ENCODE data around the gene TM4SF1.

The TM4SF1 gene

GRCh38 chr3:149377408-149378364 is at the start of gene TM4SF1:
TSS of gene TM4SF1 (minus strand) at chr3:149377649. CDS start at chr3:149377547, 102 bp downstream.
- Histone ChIP-seq H3K4me3 (ENCODE audit: low read length) (no peak within 1 kb of the TSS), H3K27ac (ENCODE audit: low read length) (no peak within 1 kb of the TSS), H3K9ac (ENCODE audit: low read length) (no peak within 1 kb of the TSS), H3K4me1 (ENCODE audit: control insufficient read depth, low read depth, low read length) (peaks cover 3% of the 10 kb centered on the region), H3K9me3 (ENCODE audit: control insufficient read depth, low read depth, low read length) (no peaks in the 10 kb centered on the region), H3K27me3 (ENCODE audit: control insufficient read depth, insufficient read depth, low read length) (no peaks in the 10 kb centered on the region), H3K36me3 (ENCODE audit: control insufficient read depth, low read depth, low read length) (no peaks in the 10 kb centered on the region)

GRCh38 chr3:149426325-149426724 is 48.9 kb upstream of the TM4SF1 start:
- H3K9ac ChIP-seq (ENCODE audit: low read length) = no peak overlapping the region
- no peaks in the 10 kb centered on the region for H3K27me3 ChIP-seq (ENCODE audit: control insufficient read depth, insufficient read depth, low read length)
- H3K36me3 ChIP-seq (ENCODE audit: control insufficient read depth, low read depth, low read length) = no peaks in the 10 kb centered on the region
- H3K27ac ChIP-seq (ENCODE audit: low read length) = no peak overlapping the region
- no peaks in the 10 kb centered on the region for H3K9me3 ChIP-seq (ENCODE audit: control insufficient read depth, low read depth, low read length)
- peaks cover 5% of the 10 kb centered on the region for H3K4me1 ChIP-seq (ENCODE audit: control insufficient read depth, low read depth, low read length)
- H3K4me3 ChIP-seq (ENCODE audit: low read length) = no peak overlapping the region

GRCh38 chr3:149424918-149425317 is 47.5 kb upstream of the TM4SF1 start:
- H3K9me3 ChIP-seq (ENCODE audit: control insufficient read depth, low read depth, low read length) = no peaks in the 10 kb centered on the region
- H3K9ac ChIP-seq (ENCODE audit: low read length) = no peak overlapping the region
- peaks cover 5% of the 10 kb centered on the region for H3K4me1 ChIP-seq (ENCODE audit: control insufficient read depth, low read depth, low read length)
- no peak overlapping the region for H3K4me3 ChIP-seq (ENCODE audit: low read length)
- no peak overlapping the region for H3K27ac ChIP-seq (ENCODE audit: low read length)
- H3K36me3 ChIP-seq (ENCODE audit: control insufficient read depth, low read depth, low read length) = no peaks in the 10 kb centered on the region
- no peaks in the 10 kb centered on the region for H3K27me3 ChIP-seq (ENCODE audit: control insufficient read depth, insufficient read depth, low read length)

- Histone ChIP-seq H3K9ac (ENCODE audit: low read length) (no peak overlapping the region), H3K27me3 (ENCODE audit: control insufficient read depth, insufficient read depth, low read length) (no peaks in the 10 kb centered on the region), H3K36me3 (ENCODE audit: control insufficient read depth, low read depth, low read length) (no peaks in the 10 kb centered on the region), H3K4me3 (ENCODE audit: low read length) (no peak overlapping the region), H3K27ac (ENCODE audit: low read length) (no peak overlapping the region), H3K4me1 (ENCODE audit: control insufficient read depth, low read depth, low read length) (peaks cover 5% of the 10 kb centered on the region), H3K9me3 (ENCODE audit: control insufficient read depth, low read depth, low read length) (no peaks in the 10 kb centered on the region)
These were observed 44.3 kb upstream of the TM4SF1 start for GRCh38 chr3:149421764-149422163.

- H3K4me3 ChIP-seq (ENCODE audit: low read length) = no peak overlapping the region
- H3K4me1 ChIP-seq (ENCODE audit: control insufficient read depth, low read depth, low read length) = no peaks in the 10 kb centered on the region
- H3K27me3 ChIP-seq (ENCODE audit: control insufficient read depth, insufficient read depth, low read length) = no peaks in the 10 kb centered on the region
- H3K36me3 ChIP-seq (ENCODE audit: control insufficient read depth, low read depth, low read length) = no peaks in the 10 kb centered on the region
- H3K27ac ChIP-seq (ENCODE audit: low read length) = no peak overlapping the region
- no peaks in the 10 kb centered on the region for H3K9me3 ChIP-seq (ENCODE audit: control insufficient read depth, low read depth, low read length)
- H3K9ac ChIP-seq (ENCODE audit: low read length) = no peak overlapping the region
These were observed 42.4 kb upstream of the TM4SF1 start for GRCh38 chr3:149419816-149420215.

- H3K27me3 ChIP-seq (ENCODE audit: control insufficient read depth, insufficient read depth, low read length) = no peaks in the 10 kb centered on the region
- H3K4me1 ChIP-seq (ENCODE audit: control insufficient read depth, low read depth, low read length) = no peaks in the 10 kb centered on the region
- no peak overlapping the region for H3K9ac ChIP-seq (ENCODE audit: low read length)
- H3K27ac ChIP-seq (ENCODE audit: low read length) = no peak overlapping the region
- no peaks in the 10 kb centered on the region for H3K36me3 ChIP-seq (ENCODE audit: control insufficient read depth, low read depth, low read length)
- no peak overlapping the region for H3K4me3 ChIP-seq (ENCODE audit: low read length)
- no peaks in the 10 kb centered on the region for H3K9me3 ChIP-seq (ENCODE audit: control insufficient read depth, low read depth, low read length)
These were observed 40.3 kb upstream of the TM4SF1 start for GRCh38 chr3:149417727-149418126.

- Histone ChIP-seq H3K27ac (ENCODE audit: low read length) (no peak overlapping the region), H3K36me3 (ENCODE audit: control insufficient read depth, low read depth, low read length) (no peaks in the 10 kb centered on the region), H3K4me1 (ENCODE audit: control insufficient read depth, low read depth, low read length) (no peaks in the 10 kb centered on the region), H3K9me3 (ENCODE audit: control insufficient read depth, low read depth, low read length) (no peaks in the 10 kb centered on the region), H3K9ac (ENCODE audit: low read length) (no peak overlapping the region), H3K4me3 (ENCODE audit: low read length) (no peak overlapping the region), H3K27me3 (ENCODE audit: control insufficient read depth, insufficient read depth, low read length) (no peaks in the 10 kb centered on the region)
These were observed 39.7 kb upstream of the TM4SF1 start for GRCh38 chr3:149417174-149417573.

- no peaks in the 10 kb centered on the region for H3K27me3 ChIP-seq (ENCODE audit: control insufficient read depth, insufficient read depth, low read length)
- no peaks in the 10 kb centered on the region for H3K4me1 ChIP-seq (ENCODE audit: control insufficient read depth, low read depth, low read length)
- H3K36me3 ChIP-seq (ENCODE audit: control insufficient read depth, low read depth, low read length) = no peaks in the 10 kb centered on the region
- no peak overlapping the region for H3K4me3 ChIP-seq (ENCODE audit: low read length)
- no peak overlapping the region for H3K27ac ChIP-seq (ENCODE audit: low read length)
- H3K9me3 ChIP-seq (ENCODE audit: control insufficient read depth, low read depth, low read length) = no peaks in the 10 kb centered on the region
- no peak overlapping the region for H3K9ac ChIP-seq (ENCODE audit: low read length)
These were observed 38.0 kb upstream of the TM4SF1 start for GRCh38 chr3:149415484-149415883.

- Histone ChIP-seq H3K27me3 (ENCODE audit: control insufficient read depth, insufficient read depth, low read length) (no peaks in the 10 kb centered on the region), H3K4me1 (ENCODE audit: control insufficient read depth, low read depth, low read length) (no peaks in the 10 kb centered on the region), H3K4me3 (ENCODE audit: low read length) (no peak overlapping the region), H3K9me3 (ENCODE audit: control insufficient read depth, low read depth, low read length) (no peaks in the 10 kb centered on the region), H3K9ac (ENCODE audit: low read length) (no peak overlapping the region), H3K36me3 (ENCODE audit: control insufficient read depth, low read depth, low read length) (no peaks in the 10 kb centered on the region), H3K27ac (ENCODE audit: low read length) (no peak overlapping the region)
These were observed 37.2 kb upstream of the TM4SF1 start for GRCh38 chr3:149414557-149415231.

- Histone ChIP-seq H3K9me3 (ENCODE audit: control insufficient read depth, low read depth, low read length) (no peaks in the 10 kb centered on the region), H3K27ac (ENCODE audit: low read length) (no peak overlapping the region), H3K4me1 (ENCODE audit: control insufficient read depth, low read depth, low read length) (no peaks in the 10 kb centered on the region), H3K9ac (ENCODE audit: low read length) (no peak overlapping the region), H3K4me3 (ENCODE audit: low read length) (no peak overlapping the region), H3K36me3 (ENCODE audit: control insufficient read depth, low read depth, low read length) (no peaks in the 10 kb centered on the region), H3K27me3 (ENCODE audit: control insufficient read depth, insufficient read depth, low read length) (no peaks in the 10 kb centered on the region)
These were observed 34.1 kb upstream of the TM4SF1 start for GRCh38 chr3:149411583-149411982.

- Histone ChIP-seq H3K36me3 (ENCODE audit: control insufficient read depth, low read depth, low read length) (no peaks in the 10 kb centered on the region), H3K4me3 (ENCODE audit: low read length) (no peak overlapping the region), H3K9me3 (ENCODE audit: control insufficient read depth, low read depth, low read length) (no peaks in the 10 kb centered on the region), H3K27me3 (ENCODE audit: control insufficient read depth, insufficient read depth, low read length) (no peaks in the 10 kb centered on the region), H3K9ac (ENCODE audit: low read length) (no peak overlapping the region), H3K4me1 (ENCODE audit: control insufficient read depth, low read depth, low read length) (no peaks in the 10 kb centered on the region), H3K27ac (ENCODE audit: low read length) (no peak overlapping the region)
These were observed 31.9 kb upstream of the TM4SF1 start for GRCh38 chr3:149409351-149409750.

All from iPS-18a (cell line).